Ovary (tissue), 9 donors: Measurements from ENCODE around the gene ABCC5. TPM values are rescaled to one million over a fixed set of nuclear protein-coding genes. Genes with fewer than 3 reads are reported as not detected.

Experiments used
- DNase-seq, 5 donors: peaks; one replicate each; pipeline ENCODE4 v3.0.0-alpha.2; 2019 to 2020
- H3K27ac ChIP-seq, 2 donors: fragments of 200-600 bp; one replicate each; pipeline versions ENCODE4 v1.5.1 to v1.8.0; 2019 to 2022
- H3K27me3 ChIP-seq: fragments of 200-600 bp; one replicate; pipeline ENCODE4 v1.8.0; 2022
- H3K36me3 ChIP-seq: fragments of 200-600 bp; sonication (generic); one replicate; pipeline ENCODE4 v1.5.1; 2019
- H3K4me1 ChIP-seq: one replicate; pipeline ENCODE4 v1.8.1; 2013; ENCODE audit warnings: mild to moderate bottlenecking, moderate library complexity; ENCODE audit not compliant: insufficient read depth
- H3K4me3 ChIP-seq: fragments of 200-600 bp; sonication (generic); one replicate; pipeline ENCODE4 v1.5.1; 2017
- H3K9me3 ChIP-seq, 2 donors: fragments of 200-600 bp in 1 of 2; sonication (generic) in 1 of 2; one replicate each; pipeline versions ENCODE4 v1.5.1 to v1.8.1; 2013 to 2019; ENCODE audit warnings: mild to moderate bottlenecking in 1 of 2, moderate library complexity in 1 of 2
- EP300 ChIP-seq: sonication (generic); formaldehyde crosslinking; IDR thresholded peaks from one replicate; pipeline ENCODE4 v1.6.1; 2017; ENCODE audit warnings: antibody characterized with exemption
- POLR2A ChIP-seq: fragments of 450-650 bp; IDR thresholded peaks from one replicate; pipeline ENCODE4 v1.6.1; 2017; ENCODE audit warnings: antibody characterized with exemption, mild to moderate bottlenecking, moderate library complexity
- WGBS, 3 donors: extraction: QIAGEN DNeasy Blood & Tissue Kit in 1 of 3; methylation state at CpG; one replicate each; pipeline versions ENCODE4 v1.1.5 to v1.1.7; 2013 to 2017; 5-methylcytosine and 5-hydroxymethylcytosine counted together
- intact Hi-C, 4 donors: fragments of 100-400 bp; cut with DNase I; formaldehyde crosslinking; loops; one replicate each; pipeline versions ENCODE4 v1.11.0 to v1.15.1; 2022 to 2023
- microRNA counts: library from miRNA; unstranded; fragments of <30 nt; microRNA quantifications from one replicate; lab custom pipeline; 2016
- microRNA-seq, 3 donors: library from miRNA; unstranded; fragments of <30 nt; microRNA quantifications; one replicate each; pipeline versions ENCODE4 to v1.2.0, GENCODE V29; 2019 to 2020
- polyA plus RNA-seq, 2 donors: library from polyadenylated mRNA; stranded (reverse); fragments of 200-250 nt in 1 of 2; fragments of 350-450 nt in 1 of 2; fragmentation: Illumina TruSeq in 1 of 2; extraction: RNeasy Lipid Tissue Mini Kit (QIAGEN cat#74804) in 1 of 2; gene quantifications; one replicate each; pipeline ENCODE4 v1.2.3, GENCODE V29; 2013 to 2014
- small RNA-seq: library from RNA; depleted of rRNA; stranded (forward); fragments of <200 nt; gene quantifications from one replicate; pipeline ENCODE3, GENCODE V24; 2016
- total RNA-seq, 7 donors: library from RNA; depleted of rRNA in 2 of 7; stranded (reverse); fragments of >200 nt in 2 of 7; fragmentation: NEBNext Ultra II Directional in 3 of 7; extraction: Animal tissue kit (Norgen Biotek cat#: 25700) in 3 of 7; gene quantifications; one replicate each; pipeline versions ENCODE4 v1.1.0 to v1.2.4, GENCODE V29; 2016 to 2023
- TF ChIP-seq, protein P1 (sequence below), 3 donors: fragments of 450-650 bp in 2 of 3; fragments of 200-600 bp in 1 of 3; IDR thresholded peaks; one replicate each; pipeline versions ENCODE4 v1.5.1 to v1.8.0; 2016 to 2022; ENCODE audit warnings: antibody characterized with exemption in 3 of 3, mild to moderate bottlenecking in 1 of 3
- donor health status: DM: no; HTN: no; CAD: no; lungs with moderate emphysema.
- donor health status: DM: no; HTN: no; CAD: no.
- donor health status: Bipolar disorder and iron deficiency.
- donor health status: DM: yes; HTN: yes; CAD: no.
- donor health status: DM: no; HTN: no; CAD: no.
- donor health status: DM: yes; HTN: yes; CAD: no.

Gene ABCC5
- total and polyA plus RNA-seq, 9 donors: 16.3 to 29.4 (median 19.8) TPM

DNA sequence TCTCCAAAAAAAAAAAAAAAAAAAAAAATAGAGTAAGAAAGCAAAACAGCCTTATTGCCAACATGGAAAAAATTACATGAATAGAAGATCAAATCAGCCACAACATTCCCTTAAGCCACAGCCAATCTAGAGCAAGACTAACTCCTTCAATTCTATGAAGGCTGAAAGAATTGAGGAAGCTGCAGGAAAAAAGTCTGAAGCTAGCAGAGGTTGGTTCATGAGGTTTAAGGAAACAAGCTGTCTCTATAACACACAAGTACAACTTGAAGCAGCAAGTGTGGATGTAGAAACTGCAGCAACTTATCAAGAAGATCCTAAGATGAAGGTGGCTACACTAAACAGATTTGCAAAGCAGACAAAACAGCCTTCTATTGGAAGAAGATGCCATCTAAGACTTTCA lies 142.3 kb downstream of the ABCC5 start:
- Histone ChIP-seq H3K27me3 (no peaks in the 10 kb centered on the region), H3K4me3 (no peak overlapping the region), H3K9me3 (no peaks in the 10 kb centered on the region), H3K36me3 (no peaks in the 10 kb centered on the region), H3K4me1 (peaks cover 1% of the 10 kb centered on the region), H3K27ac (no peak overlapping the region)
- DNase-seq: no peak
- TF ChIP-seq EP300: no peak
- TF ChIP-seq, protein P1, sequence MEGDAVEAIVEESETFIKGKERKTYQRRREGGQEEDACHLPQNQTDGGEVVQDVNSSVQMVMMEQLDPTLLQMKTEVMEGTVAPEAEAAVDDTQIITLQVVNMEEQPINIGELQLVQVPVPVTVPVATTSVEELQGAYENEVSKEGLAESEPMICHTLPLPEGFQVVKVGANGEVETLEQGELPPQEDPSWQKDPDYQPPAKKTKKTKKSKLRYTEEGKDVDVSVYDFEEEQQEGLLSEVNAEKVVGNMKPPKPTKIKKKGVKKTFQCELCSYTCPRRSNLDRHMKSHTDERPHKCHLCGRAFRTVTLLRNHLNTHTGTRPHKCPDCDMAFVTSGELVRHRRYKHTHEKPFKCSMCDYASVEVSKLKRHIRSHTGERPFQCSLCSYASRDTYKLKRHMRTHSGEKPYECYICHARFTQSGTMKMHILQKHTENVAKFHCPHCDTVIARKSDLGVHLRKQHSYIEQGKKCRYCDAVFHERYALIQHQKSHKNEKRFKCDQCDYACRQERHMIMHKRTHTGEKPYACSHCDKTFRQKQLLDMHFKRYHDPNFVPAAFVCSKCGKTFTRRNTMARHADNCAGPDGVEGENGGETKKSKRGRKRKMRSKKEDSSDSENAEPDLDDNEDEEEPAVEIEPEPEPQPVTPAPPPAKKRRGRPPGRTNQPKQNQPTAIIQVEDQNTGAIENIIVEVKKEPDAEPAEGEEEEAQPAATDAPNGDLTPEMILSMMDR (IDR thresholded peaks at IDR 0.05): no peak
- TF ChIP-seq POLR2A: no peak
- intact Hi-C loops: no loop called here

DNA sequence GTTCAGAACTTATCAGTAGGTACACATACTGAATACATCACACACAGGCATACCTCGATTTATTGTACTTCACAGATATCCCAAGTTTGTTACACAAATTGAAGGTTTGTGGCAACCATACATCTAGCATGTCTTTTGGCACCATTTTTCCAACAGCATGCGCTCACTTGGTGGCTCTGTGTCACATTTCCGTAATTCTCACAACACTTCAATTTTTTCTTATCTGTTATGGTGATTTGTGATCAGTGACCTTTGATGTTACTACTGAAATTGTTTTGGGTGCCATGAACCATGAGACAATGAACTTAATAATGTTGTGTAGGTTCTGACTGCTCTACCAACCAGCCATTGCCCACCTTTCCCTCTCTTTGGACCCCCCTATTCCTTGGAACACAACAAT lies 143.8 kb downstream of the ABCC5 start:
- Histone ChIP-seq H3K27me3 (no peaks in the 10 kb centered on the region), H3K4me3 (no peak overlapping the region), H3K4me1 (peaks cover 1% of the 10 kb centered on the region), H3K36me3 (no peaks in the 10 kb centered on the region), H3K27ac (no peak overlapping the region), H3K9me3 (no peaks in the 10 kb centered on the region)
- TF ChIP-seq, protein P1 (IDR thresholded peaks at IDR 0.05): no peak
- TF ChIP-seq EP300 (no peak), POLR2A (no peak)
- 89 to 95% (median 93%) methylated on average over 3 of the region's 3 CpGs for WGBS, 3 donors
- intact Hi-C loops: no loop called here
- DNase-seq: no peak

DNA sequence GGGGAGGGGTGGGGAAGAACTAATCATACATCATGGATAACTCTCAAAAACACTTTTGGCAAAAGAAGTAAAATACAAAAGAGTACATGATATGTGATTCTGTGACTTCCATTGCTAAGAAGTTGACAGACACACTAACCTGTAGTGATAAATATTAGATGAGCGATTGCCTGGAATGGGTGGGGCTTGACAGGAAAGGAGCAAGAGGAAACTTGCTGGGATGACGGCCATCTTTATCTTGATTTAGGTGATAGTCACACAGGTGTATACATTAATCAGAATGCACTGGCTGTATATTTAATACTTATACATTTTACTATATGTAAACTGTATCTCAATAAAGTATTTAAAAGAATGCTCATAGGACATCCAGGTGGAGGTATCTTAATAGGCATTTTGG lies 146.1 kb downstream of the ABCC5 start:
- H3K4me3 ChIP-seq: no peak overlapping the region
- intact Hi-C loops: loop anchor here in 1 of 4 donors (2.0 kb wide), 1 partner anchor 29 kb away; no protein-coding TSS in a partner anchor
- no peaks in the 10 kb centered on the region for H3K36me3 ChIP-seq
- WGBS, 3 donors: 88 to 92% (median 91%) methylated on average over 2 of the region's 2 CpGs
- H3K27ac ChIP-seq: no peak overlapping the region
- no peak for DNase-seq
- H3K27me3 ChIP-seq: no peaks in the 10 kb centered on the region
- H3K4me1 ChIP-seq: peaks cover 3% of the 10 kb centered on the region
- no peaks in the 10 kb centered on the region for H3K9me3 ChIP-seq
- TF ChIP-seq POLR2A: no peak
- TF ChIP-seq, protein P1 (IDR thresholded peaks at IDR 0.05): no peak
- no peak for TF ChIP-seq EP300

- TF ChIP-seq EP300: no peak
- TF ChIP-seq, protein P1 (IDR thresholded peaks at IDR 0.05): no peak
- no peak for TF ChIP-seq POLR2A
- DNase-seq: no peak
- intact Hi-C loops: loop anchor here in 1 of 4 donors (2.0 kb wide), 1 partner anchor 28 kb away; no protein-coding TSS in a partner anchor
- no peaks in the 10 kb centered on the region for H3K9me3 ChIP-seq
- WGBS, 3 donors: 95 to 98% (median 95%) methylated on average over 3 of the region's 3 CpGs
- H3K4me3 ChIP-seq: no peak overlapping the region
- no peak overlapping the region for H3K27ac ChIP-seq
- no peaks in the 10 kb centered on the region for H3K27me3 ChIP-seq
- H3K36me3 ChIP-seq: no peaks in the 10 kb centered on the region
- H3K4me1 ChIP-seq: peaks cover 1% of the 10 kb centered on the region
These were observed 147.1 kb downstream of the ABCC5 start for GRCh38 chr3:183870563-183870962.

MicroRNAs encoded within 50 kb of the gene (microRNA counts, 767-probe panel; counts per million panel counts)
- 530 counts per million, percentile 78 among the panel's probes with 10 or more counts for microRNA hsa-miR-4448 (lab: Ali Mortazavi, UCI)

Small RNA genes within 50 kb of the gene (microRNA-seq; reads per million reads assigned to microRNA genes)
- 0 reads per million in 3 donors for gene MIR4448

Small RNA genes within 50 kb of the gene (small RNA-seq; reads per million reads assigned to genes)
- not detected for gene MIR4448

Other genes with a start within 250 kb of the ABCC5 start
- gene MAP6D1, start 192.3 kb downstream of the ABCC5 start, total RNA-seq: 1 to 10 TPM in 5 of 7 donors, under 1 TPM in 2; 0.48 to 3.1 (median 1.4) TPM
- gene MAP6D1, start 192.3 kb downstream of the ABCC5 start, polyA plus RNA-seq: 1 to 10 TPM in 1 of 2 donors, under 1 TPM in 1; 0.47 to 1.2 TPM
- 10 to 100 TPM; 32.7 to 65.0 (median 56.3) TPM for gene PARL, start 133.0 kb downstream of the ABCC5 start, total RNA-seq
- gene PARL, start 133.0 kb downstream of the ABCC5 start, polyA plus RNA-seq: 10 to 100 TPM; 50.5 to 55.6 TPM
- under 1 TPM in 1 of 7 donors, not detected in 6; 0.24 TPM for gene HTR3D, start 13.9 kb upstream of the ABCC5 start, total RNA-seq
- gene HTR3D, start 13.9 kb upstream of the ABCC5 start, polyA plus RNA-seq: not detected
- gene HTR3C, start 35.2 kb upstream of the ABCC5 start, total RNA-seq: not detected
- gene HTR3C, start 35.2 kb upstream of the ABCC5 start, polyA plus RNA-seq: not detected
- gene HTR3E, start 79.2 kb upstream of the ABCC5 start, total RNA-seq: not detected
- not detected for gene HTR3E, start 79.2 kb upstream of the ABCC5 start, polyA plus RNA-seq
- gene EIF2B5, start 117.5 kb upstream of the ABCC5 start, total RNA-seq: 10 to 100 TPM; 18.6 to 31.9 (median 28.7) TPM
- 10 to 100 TPM; 26.2 to 42.4 TPM for gene EIF2B5, start 117.5 kb upstream of the ABCC5 start, polyA plus RNA-seq
- 10 to 100 TPM; 30.2 to 93.8 (median 74.8) TPM for gene DVL3, start 137.5 kb upstream of the ABCC5 start, total RNA-seq
- 10 to 100 TPM; 40.8 to 48.1 TPM for gene DVL3, start 137.5 kb upstream of the ABCC5 start, polyA plus RNA-seq
- 100 to 1,000 TPM; 107 to 281 (median 252) TPM for gene AP2M1, start 157.0 kb upstream of the ABCC5 start, total RNA-seq
- gene AP2M1, start 157.0 kb upstream of the ABCC5 start, polyA plus RNA-seq: 100 to 1,000 TPM; 236 to 371 TPM
- gene ABCF3, start 168.3 kb upstream of the ABCC5 start, total RNA-seq: 10 to 100 TPM; 56.6 to 82.0 (median 61.7) TPM
- 10 to 100 TPM; 30.2 to 42.8 TPM for gene ABCF3, start 168.3 kb upstream of the ABCC5 start, polyA plus RNA-seq
- gene VWA5B2, start 211.7 kb upstream of the ABCC5 start, total RNA-seq: 1 to 10 TPM in 1 of 7 donors, under 1 TPM in 5, not detected in 1; 0.24 to 5.9 (median 0.64) TPM
- gene VWA5B2, start 211.7 kb upstream of the ABCC5 start, polyA plus RNA-seq: under 1 TPM; 0.15 to 0.36 TPM
- gene ALG3, start 231.1 kb upstream of the ABCC5 start, total RNA-seq: 10 to 100 TPM; 20.0 to 42.0 (median 23.0) TPM
- 10 to 100 TPM; 17.8 to 25.4 TPM for gene ALG3, start 231.1 kb upstream of the ABCC5 start, polyA plus RNA-seq
- 1 to 10 TPM; 1.6 to 3.3 (median 2.1) TPM for gene EEF1AKMT4, start 231.8 kb upstream of the ABCC5 start, total RNA-seq
- gene EEF1AKMT4, start 231.8 kb upstream of the ABCC5 start, polyA plus RNA-seq: 1 to 10 TPM in 1 of 2 donors, under 1 TPM in 1; 0.87 to 1.2 TPM
- gene CAMK2N2, start 243.7 kb upstream of the ABCC5 start, total RNA-seq: under 1 TPM in 2 of 7 donors, not detected in 5; 0.23 to 0.26 TPM
- under 1 TPM; 0.08 to 0.13 TPM for gene CAMK2N2, start 243.7 kb upstream of the ABCC5 start, polyA plus RNA-seq